ENCODE data around the gene WDR33. TPM values are rescaled to one million over a fixed set of nuclear protein-coding genes. Genes with fewer than 3 reads are reported as not detected.

Gene WDR33
- total RNA-seq, 1 donor from 2014 or later = 93.0 TPM

GRCh38 chr2:127679680-127680361, 131.2 kb downstream of the WDR33 start:
- Mint-ChIP-seq H3K27me3 (peaks cover 24% of the 10 kb centered on the region), H3K9me3 (no peaks in the 10 kb centered on the region), H3K36me3 (ENCODE audit: low read depth) (no peaks in the 10 kb centered on the region), H3K4me1 (peaks cover 12% of the 10 kb centered on the region), H3K27ac (no peak overlapping the region), H3K4me3 (no peak overlapping the region)
- ATAC-seq (ENCODE audit: low read depth) (peak; percentile 28), DNase-seq (no peak)
- TF ChIP-seq CTCF (IDR thresholded peaks at IDR 0.05) = no peak
- ChIA-PET POLR2A (no interaction called here), CTCF (no interaction called here)
- intact Hi-C loops (cut with micrococcal nuclease) = no loop called here

- H3K27ac Mint-ChIP-seq = no peak overlapping the region
- ChIA-PET CTCF (no interaction called here), POLR2A (no interaction called here)
- no peaks in the 10 kb centered on the region for H3K9me3 Mint-ChIP-seq
- H3K4me3 Mint-ChIP-seq = no peak overlapping the region
- no peak for DNase-seq
- peaks cover 29% of the 10 kb centered on the region for H3K27me3 Mint-ChIP-seq
- ATAC-seq (ENCODE audit: low read depth) = no peak
- peaks cover 17% of the 10 kb centered on the region for H3K4me1 Mint-ChIP-seq
- no peak for TF ChIP-seq CTCF (IDR thresholded peaks at IDR 0.05)
- H3K36me3 Mint-ChIP-seq (ENCODE audit: low read depth) = no peaks in the 10 kb centered on the region
- intact Hi-C loops (cut with micrococcal nuclease) = no loop called here
Observed at GRCh38 chr2:127678991-127679390, 132.0 kb downstream of the WDR33 start.

GRCh38 chr2:127678531-127678930, 132.4 kb downstream of the WDR33 start:
- Mint-ChIP-seq H3K4me3 (no peak overlapping the region), H3K9me3 (no peaks in the 10 kb centered on the region), H3K4me1 (peaks cover 17% of the 10 kb centered on the region), H3K36me3 (ENCODE audit: low read depth) (no peaks in the 10 kb centered on the region), H3K27me3 (peaks cover 34% of the 10 kb centered on the region), H3K27ac (no peak overlapping the region)
- TF ChIP-seq CTCF (IDR thresholded peaks at IDR 0.05) = no peak
- ChIA-PET POLR2A (no interaction called here), CTCF (no interaction called here)
- no peak for DNase-seq
- no peak for ATAC-seq (ENCODE audit: low read depth)
- intact Hi-C loops (cut with micrococcal nuclease) = no loop called here

- H3K36me3 Mint-ChIP-seq (ENCODE audit: low read depth) = no peaks in the 10 kb centered on the region
- POLR2A ChIA-PET = interaction anchor here (0.7 kb wide), 1 partner anchor 326 kb away, joined by 4 read pairs; no protein-coding TSS in a partner anchor
Observed at GRCh38 chr2:127676906-127677305, 134.1 kb downstream of the WDR33 start.

More at GRCh38 chr2:127676906-127677305, 134.1 kb downstream of the WDR33 start:
- no peak for DNase-seq
- H3K9me3 Mint-ChIP-seq = no peaks in the 10 kb centered on the region
- no peak for TF ChIP-seq CTCF (IDR thresholded peaks at IDR 0.05)
- no peak for ATAC-seq (ENCODE audit: low read depth)
- CTCF ChIA-PET = no interaction called here
- H3K4me3 Mint-ChIP-seq = no peak overlapping the region
- H3K27me3 Mint-ChIP-seq = peaks cover 46% of the 10 kb centered on the region
- no peak overlapping the region for H3K27ac Mint-ChIP-seq
- peaks cover 17% of the 10 kb centered on the region for H3K4me1 Mint-ChIP-seq
- intact Hi-C loops (cut with micrococcal nuclease) = no loop called here
